HG03558 (cell line): ENCODE data around the gene EYA4.

Source experiments
- ATAC-seq: cut with Tn5 transposase; IDR thresholded peaks from one replicate; pipeline ENCODE4 v1.9.1; 2021; ENCODE audit warnings: moderate number of reproducible peaks; ENCODE audit not compliant: unreplicated experiment; ENCODE audit errors: extremely low read depth

Gene EYA4

DNA sequence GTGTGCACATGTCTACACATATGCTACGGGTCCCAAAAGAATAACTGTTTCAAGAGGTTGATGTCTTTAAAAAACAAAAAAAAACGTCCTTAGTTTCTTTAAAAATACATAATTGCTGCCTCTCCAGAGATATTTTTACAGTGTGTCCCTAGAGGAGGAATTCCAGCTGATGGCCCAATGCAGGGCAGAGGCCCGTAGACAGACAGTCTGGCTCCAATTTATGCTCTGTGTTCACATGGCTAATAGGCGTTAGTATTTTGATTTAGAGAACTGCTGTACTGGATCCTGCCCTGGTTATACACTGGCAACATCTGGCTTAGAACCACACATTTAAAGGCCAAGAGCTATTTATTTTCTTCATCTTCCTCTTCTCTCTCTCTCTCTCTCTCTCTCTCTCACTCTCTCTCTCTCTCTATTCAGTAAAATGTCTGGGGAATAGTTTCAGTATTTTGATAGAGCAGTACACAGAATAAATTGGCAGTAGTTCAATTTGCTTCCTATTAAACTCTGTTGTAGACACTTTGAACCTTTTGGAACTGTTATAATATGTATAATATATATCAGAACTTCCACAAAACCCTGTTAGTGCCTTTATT, 260.6 kb downstream of the EYA4 start:
- no peak for ATAC-seq

DNA sequence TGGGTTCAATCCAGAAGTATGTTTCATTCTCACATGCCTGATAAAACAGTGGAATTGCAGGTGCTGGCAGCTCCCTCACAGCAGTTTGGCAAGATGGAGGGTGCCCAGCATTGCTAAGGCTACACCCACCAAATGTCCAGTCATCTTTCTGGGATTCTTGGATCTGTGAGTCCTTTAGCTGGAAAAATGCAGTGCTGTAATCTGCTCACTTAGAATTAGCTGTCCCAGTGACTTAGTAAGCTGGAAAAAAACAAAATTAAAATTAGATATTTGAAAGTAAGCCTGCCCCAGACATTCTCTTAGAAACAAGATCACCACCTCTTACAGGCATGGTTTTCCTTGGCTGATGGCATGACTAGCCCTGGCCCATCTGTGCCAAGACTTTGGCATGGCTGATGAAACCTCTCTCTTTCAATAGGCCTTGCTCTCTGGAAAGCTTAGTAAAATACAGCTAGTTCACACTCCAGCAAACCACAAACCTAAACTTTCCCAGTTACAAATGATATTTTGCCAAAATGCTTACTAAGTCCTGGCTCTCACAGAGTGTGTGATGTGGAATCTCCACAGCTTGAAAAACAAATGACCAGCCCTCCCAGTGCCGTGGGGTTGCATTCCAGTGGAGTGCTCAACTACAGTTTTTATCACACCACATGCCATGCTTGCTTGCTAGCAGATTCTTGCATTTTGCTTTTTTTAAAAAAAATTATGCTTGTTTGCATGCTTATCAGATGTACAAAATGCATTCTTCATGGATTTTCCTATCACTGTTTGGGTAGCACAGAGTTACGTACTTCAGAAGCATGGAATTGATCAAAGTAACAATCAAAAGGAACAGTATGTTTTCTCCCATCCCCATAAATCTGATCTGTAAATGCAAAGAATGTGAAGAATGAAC, 261.5 kb downstream of the EYA4 start:
- ATAC-seq, result no peak

DNA sequence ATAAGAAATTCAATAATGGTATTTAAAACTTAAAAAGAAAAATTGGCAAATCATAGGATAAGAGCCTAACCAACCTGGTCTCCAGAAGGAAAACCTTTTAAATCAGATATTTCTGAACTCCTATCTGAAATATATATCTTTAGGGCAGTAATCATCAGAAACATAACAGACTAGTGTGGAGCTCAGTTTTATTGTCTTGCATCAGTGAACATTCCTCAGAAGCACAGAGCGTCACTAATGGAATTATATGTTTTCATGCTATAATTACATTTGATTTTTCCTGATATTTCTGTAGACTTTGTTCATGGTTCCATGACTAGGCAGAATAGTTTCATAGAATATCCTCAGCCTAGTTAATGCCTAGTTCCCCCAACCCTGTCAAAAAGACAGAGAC, 262.2 kb downstream of the EYA4 start:
- no peak for ATAC-seq

DNA sequence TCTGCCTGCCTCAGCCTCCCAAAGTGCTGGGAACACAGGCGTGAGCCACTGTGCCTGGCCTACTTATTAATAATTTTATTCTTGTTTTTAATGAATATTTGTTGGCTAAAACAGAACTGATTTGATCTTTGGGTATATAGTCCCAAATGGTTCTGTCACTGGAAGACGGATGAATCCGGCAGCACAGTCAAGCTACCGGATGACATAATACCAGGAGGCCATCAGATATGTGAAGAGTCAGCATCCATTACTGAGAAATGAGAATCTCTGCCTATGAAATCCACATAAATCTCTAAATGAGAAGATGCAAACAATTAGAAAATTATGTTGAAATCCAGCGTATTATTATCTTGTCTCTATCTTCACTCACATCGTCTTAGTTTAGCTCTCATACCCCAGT, 263.0 kb downstream of the EYA4 start:
- no peak for ATAC-seq

GRCh38 chr6:133504761-133505160, 263.6 kb downstream of the EYA4 start:
- no peak for ATAC-seq

- ATAC-seq, result no peak
These were observed 264.5 kb downstream of the EYA4 start for GRCh38 chr6:133505681-133506080.

- no peak for ATAC-seq
These were observed 271.4 kb downstream of the EYA4 start for GRCh38 chr6:133512410-133513016.

DNA sequence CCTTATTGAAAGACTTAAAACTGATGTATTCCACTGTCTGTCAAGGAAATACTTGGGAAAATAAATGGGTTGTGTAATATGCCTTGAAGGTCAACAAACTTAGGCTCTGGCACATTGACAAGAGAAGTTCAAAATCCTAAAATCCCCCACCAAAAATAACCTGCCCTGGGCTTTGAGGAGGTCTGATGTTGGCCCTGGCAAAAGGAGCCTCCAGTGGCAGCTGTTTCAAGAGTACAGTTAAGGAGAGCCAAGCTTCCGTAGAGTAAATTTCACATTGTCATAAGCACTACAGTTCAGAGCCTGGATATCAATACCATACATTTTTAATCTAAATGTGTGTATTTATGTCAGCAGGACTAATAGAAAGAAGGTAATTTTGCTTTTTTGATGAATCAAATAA, 282.7 kb downstream of the EYA4 start:
- ATAC-seq, result no peak

- ATAC-seq, result no peak
These were observed 285.3 kb downstream of the EYA4 start for GRCh38 chr6:133526436-133526835.

DNA sequence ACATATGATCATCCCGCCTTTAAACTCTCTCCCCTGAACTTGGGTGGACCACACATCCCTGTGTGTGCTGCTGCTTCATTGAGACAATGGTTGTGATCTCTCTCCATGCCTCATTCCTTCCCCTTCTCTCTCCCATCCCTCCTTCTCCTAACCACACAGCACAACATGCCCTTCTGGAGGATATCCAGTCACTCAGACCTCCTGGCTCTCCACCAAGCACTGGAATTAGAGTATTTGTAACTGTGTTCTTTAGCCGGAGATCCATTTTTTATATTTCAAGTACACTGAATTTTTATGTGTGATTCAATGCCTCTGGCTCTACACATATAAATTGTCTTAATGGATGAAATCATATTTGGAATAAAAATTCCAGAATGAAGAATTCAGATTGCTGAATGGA, 287.4 kb downstream of the EYA4 start:
- no peak for ATAC-seq

DNA sequence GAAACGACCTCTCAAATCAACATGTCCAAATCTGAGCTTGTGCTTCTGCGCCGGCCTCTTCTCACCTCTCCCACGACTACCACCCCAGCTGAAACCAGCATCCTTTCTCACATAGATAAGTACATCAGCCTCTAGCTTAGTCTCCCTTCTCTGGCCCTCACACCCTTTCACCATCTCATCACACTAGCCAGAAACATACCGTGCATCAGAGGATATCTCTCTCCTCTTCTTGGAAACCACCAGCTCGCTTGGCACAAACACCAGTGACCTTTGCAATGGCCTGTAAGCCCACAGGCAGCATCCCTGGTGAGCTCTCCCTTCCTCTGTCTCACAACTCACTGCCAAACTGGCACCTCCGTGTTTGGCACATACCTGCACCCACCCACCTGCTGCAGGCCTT, 291.8 kb downstream of the EYA4 start:
- ATAC-seq, result no peak

GRCh38 chr6:133539502-133540259, 298.5 kb downstream of the EYA4 start:
- ATAC-seq, result no peak

GRCh38 chr6:133540361-133540760, 299.2 kb downstream of the EYA4 start:
- no peak for ATAC-seq

DNA sequence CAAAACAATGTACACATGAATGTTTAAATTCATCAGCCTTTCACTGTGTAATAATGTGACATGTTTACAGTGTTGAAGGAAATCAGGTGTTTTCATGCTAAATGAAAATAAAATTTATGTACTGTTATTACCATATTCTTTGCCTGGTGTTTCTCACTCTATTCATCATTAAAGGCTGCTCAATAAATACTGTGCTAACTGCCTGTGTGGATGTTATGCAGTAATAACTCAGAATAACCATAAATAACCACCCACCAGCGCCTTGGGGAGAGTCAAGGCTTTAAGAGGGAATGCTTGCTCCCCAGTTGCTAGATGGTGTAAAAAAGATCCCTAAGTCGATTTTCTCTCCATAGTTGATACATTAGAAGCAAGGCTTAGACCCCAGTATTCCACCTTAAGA, 299.9 kb downstream of the EYA4 start:
- ATAC-seq, result no peak

DNA sequence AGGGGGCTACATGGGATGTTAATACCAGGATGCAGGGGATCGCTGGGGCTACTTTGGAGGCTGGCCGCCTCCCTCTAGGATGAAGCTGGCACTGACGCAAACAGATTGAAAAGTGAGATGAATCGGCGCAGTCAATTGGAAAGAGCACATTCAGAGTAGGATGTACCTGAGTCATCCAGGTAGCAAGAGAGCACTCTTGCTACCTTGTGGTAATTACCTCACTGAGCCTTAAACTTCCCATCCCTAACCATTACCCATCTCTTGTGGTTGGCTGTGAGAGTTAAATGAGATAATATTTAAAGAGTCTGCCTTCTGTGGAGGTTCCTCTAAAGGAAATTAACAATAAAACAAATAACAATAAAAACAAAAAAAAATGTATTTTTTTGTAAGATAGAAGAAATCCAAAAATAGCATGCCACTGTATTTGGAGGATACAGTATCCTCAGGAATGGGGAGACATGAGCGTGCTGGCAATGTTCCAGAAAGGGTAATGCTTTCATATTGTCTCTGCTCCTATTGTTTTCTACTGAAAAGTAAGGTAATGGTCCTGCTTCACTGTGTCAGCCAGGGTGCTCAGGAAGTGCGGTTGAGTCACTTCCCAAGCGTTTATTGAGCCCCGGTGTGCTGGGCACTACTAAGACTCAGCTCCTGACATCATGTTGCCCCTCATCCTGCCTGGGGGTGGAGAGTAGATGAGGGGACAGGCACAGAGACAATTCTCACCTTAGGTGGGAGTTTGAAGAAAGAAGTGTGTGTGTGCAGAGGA, 301.1 kb downstream of the EYA4 start:
- no peak for ATAC-seq

- ATAC-seq, result no peak
These were observed 303.3 kb downstream of the EYA4 start for GRCh38 chr6:133544419-133544818.

GRCh38 chr6:133546098-133546497, 304.9 kb downstream of the EYA4 start:
- no peak for ATAC-seq

DNA sequence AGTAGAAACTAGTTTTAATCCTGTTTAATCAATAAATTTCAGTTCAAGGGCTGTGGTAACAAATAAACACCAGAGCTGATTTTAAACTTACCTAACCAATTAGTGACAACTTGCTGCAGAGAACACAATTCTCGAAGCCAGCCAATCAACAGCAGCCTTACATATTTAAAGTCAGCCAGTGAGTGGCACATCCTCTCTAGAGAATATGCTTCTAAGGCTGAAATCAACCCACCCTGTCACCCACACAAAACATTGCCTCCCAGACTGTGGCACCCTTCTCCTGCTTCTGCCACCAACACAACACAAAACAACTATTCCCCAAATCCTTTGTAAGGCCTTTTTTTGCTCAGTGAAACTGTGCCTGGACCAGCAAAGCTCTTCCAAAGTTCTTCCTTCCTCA, 306.0 kb downstream of the EYA4 start:
- ATAC-seq, result no peak

DNA sequence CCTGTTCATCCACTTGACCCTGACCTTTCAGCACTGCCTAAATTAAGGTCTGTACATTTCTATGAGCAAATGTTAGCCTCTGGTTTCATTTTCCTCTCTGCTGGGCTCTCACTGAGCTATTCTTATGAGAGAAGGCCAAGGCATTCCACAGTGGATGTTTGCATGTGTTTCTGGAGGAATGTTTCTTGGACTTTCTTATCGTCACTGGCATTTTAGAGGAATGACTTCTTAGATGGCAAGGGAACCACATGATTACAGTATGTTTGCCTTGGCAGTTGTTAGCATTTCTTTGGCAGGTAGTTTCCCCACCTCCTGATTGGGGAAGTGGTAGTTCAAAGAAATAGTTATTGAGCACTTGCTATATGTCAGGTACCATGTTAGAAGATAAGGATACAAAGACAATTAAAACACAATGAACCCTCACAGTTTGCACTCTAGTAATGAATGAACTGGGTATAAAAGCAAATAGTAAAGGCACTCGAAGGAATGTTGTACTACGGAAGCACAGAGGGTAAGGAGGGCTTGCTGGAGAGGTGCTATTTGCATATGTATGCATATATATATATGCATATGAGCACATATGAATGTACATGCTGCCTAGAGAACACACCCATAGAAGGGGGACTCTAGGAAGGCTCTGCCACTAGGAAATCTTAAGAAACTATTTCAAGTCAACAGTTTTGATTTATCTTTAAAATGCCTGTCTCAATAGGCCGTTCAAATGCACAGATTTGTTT, 307.4 kb downstream of the EYA4 start:
- ATAC-seq, result no peak
